Measurements from ENCODE around the gene MCTP2.

MCTP2 gene

GRCh38 chr15:94259121-94259751 lies 27.9 kb downstream of the MCTP2 start:
- no peaks in the 10 kb centered on the region for H3K27me3 Mint-ChIP-seq (ENCODE audit: low read depth)
- no peak overlapping the region for H3K27ac Mint-ChIP-seq
- no peak overlapping the region for H3K4me3 Mint-ChIP-seq
- TF ChIP-seq CTCF (IDR thresholded peaks at IDR 0.05; ENCODE audit: unreplicated experiment in 3 of 3) = no peak
- H3K9me3 Mint-ChIP-seq = no peaks in the 10 kb centered on the region
- H3K4me1 Mint-ChIP-seq = no peaks in the 10 kb centered on the region
- no peaks in the 10 kb centered on the region for H3K36me3 Mint-ChIP-seq (ENCODE audit: low read depth)

GRCh38 chr15:94259863-94260262 lies 28.5 kb downstream of the MCTP2 start:
- H3K9me3 Mint-ChIP-seq = no peaks in the 10 kb centered on the region
- no peak overlapping the region for H3K4me3 Mint-ChIP-seq
- H3K36me3 Mint-ChIP-seq (ENCODE audit: low read depth) = no peaks in the 10 kb centered on the region
- H3K27me3 Mint-ChIP-seq (ENCODE audit: low read depth) = no peaks in the 10 kb centered on the region
- TF ChIP-seq CTCF (IDR thresholded peaks at IDR 0.05; ENCODE audit: unreplicated experiment in 3 of 3) = no peak
- H3K27ac Mint-ChIP-seq = no peak overlapping the region
- H3K4me1 Mint-ChIP-seq = no peaks in the 10 kb centered on the region

GRCh38 chr15:94262201-94262600 lies 30.8 kb downstream of the MCTP2 start:
- H3K36me3 Mint-ChIP-seq (ENCODE audit: low read depth) = no peaks in the 10 kb centered on the region
- no peak for TF ChIP-seq CTCF (IDR thresholded peaks at IDR 0.05; ENCODE audit: unreplicated experiment in 3 of 3)
- H3K27ac Mint-ChIP-seq = no peak overlapping the region
- H3K27me3 Mint-ChIP-seq (ENCODE audit: low read depth) = no peaks in the 10 kb centered on the region
- H3K4me1 Mint-ChIP-seq = no peaks in the 10 kb centered on the region
- no peak overlapping the region for H3K4me3 Mint-ChIP-seq
- H3K9me3 Mint-ChIP-seq = no peaks in the 10 kb centered on the region

- H3K4me3 Mint-ChIP-seq = no peak overlapping the region
- no peak for TF ChIP-seq CTCF (IDR thresholded peaks at IDR 0.05; ENCODE audit: unreplicated experiment in 3 of 3)
- no peaks in the 10 kb centered on the region for H3K36me3 Mint-ChIP-seq (ENCODE audit: low read depth)
- no peaks in the 10 kb centered on the region for H3K9me3 Mint-ChIP-seq
- H3K27ac Mint-ChIP-seq = no peak overlapping the region
- H3K27me3 Mint-ChIP-seq (ENCODE audit: low read depth) = no peaks in the 10 kb centered on the region
- no peaks in the 10 kb centered on the region for H3K4me1 Mint-ChIP-seq
Observed at GRCh38 chr15:94263341-94264273, 32.2 kb downstream of the MCTP2 start.

- Mint-ChIP-seq H3K27ac (no peak overlapping the region), H3K27me3 (ENCODE audit: low read depth) (no peaks in the 10 kb centered on the region)
Observed at GRCh38 chr15:94265009-94265408, 33.6 kb downstream of the MCTP2 start.

More at GRCh38 chr15:94265009-94265408, 33.6 kb downstream of the MCTP2 start:
- H3K9me3 Mint-ChIP-seq = no peaks in the 10 kb centered on the region
- no peak overlapping the region for H3K4me3 Mint-ChIP-seq
- no peaks in the 10 kb centered on the region for H3K4me1 Mint-ChIP-seq
- no peak for TF ChIP-seq CTCF (IDR thresholded peaks at IDR 0.05; ENCODE audit: unreplicated experiment in 3 of 3)
- no peaks in the 10 kb centered on the region for H3K36me3 Mint-ChIP-seq (ENCODE audit: low read depth)

All from nephron (organoid).